Measurements from ENCODE around the gene CP. TPM values are rescaled to one million over a fixed set of nuclear protein-coding genes. Genes with fewer than 3 reads are reported as not detected.
A peak's percentile ranks its signal among the peaks of the same experiment; 100 is the strongest.

The CP gene
- total RNA-seq, 1 donor from 2014 or later: not detected

GRCh38 chr3:149188494-149188893 is 33.1 kb downstream of the CP start:
- no peak for TF ChIP-seq CTCF (IDR thresholded peaks at IDR 0.05; ENCODE audit: insufficient read depth, low read length, severe bottlenecking)
- FAIRE-seq: no peak
- no peak overlapping the region for H3K4me3 ChIP-seq (ENCODE audit: low read depth, low read length)

GRCh38 chr3:149186721-149187120 is 34.9 kb downstream of the CP start:
- H3K27me3 ChIP-seq (ENCODE audit: control insufficient read depth, insufficient read depth, low read length): no peaks in the 10 kb centered on the region
- H3K36me3 ChIP-seq (ENCODE audit: control insufficient read depth, insufficient read depth, low read length): no peaks in the 10 kb centered on the region
- no peak overlapping the region for H3K4me3 ChIP-seq (ENCODE audit: low read depth, low read length)
- no peak for TF ChIP-seq CTCF (IDR thresholded peaks at IDR 0.05; ENCODE audit: insufficient read depth, low read length, severe bottlenecking)
- no peak for FAIRE-seq
- no peak for DNase-seq (ENCODE audit: low read depth)

More at GRCh38 chr3:149188494-149188893, 33.1 kb downstream of the CP start:
- H3K27me3 ChIP-seq (ENCODE audit: control insufficient read depth, insufficient read depth, low read length): no peaks in the 10 kb centered on the region
- no peaks in the 10 kb centered on the region for H3K36me3 ChIP-seq (ENCODE audit: control insufficient read depth, insufficient read depth, low read length)
- DNase-seq (ENCODE audit: low read depth): no peak

- no peak for TF ChIP-seq CTCF (IDR thresholded peaks at IDR 0.05; ENCODE audit: insufficient read depth, low read length, severe bottlenecking)
- Histone ChIP-seq H3K36me3 (ENCODE audit: control insufficient read depth, insufficient read depth, low read length) (no peaks in the 10 kb centered on the region), H3K27me3 (ENCODE audit: control insufficient read depth, insufficient read depth, low read length) (no peaks in the 10 kb centered on the region), H3K4me3 (ENCODE audit: low read depth, low read length) (no peak overlapping the region)
- DNase-seq (ENCODE audit: low read depth) (no peak), FAIRE-seq (no peak)
These were observed 35.4 kb downstream of the CP start for GRCh38 chr3:149186219-149186618.

- no peak for DNase-seq (ENCODE audit: low read depth)
- Histone ChIP-seq H3K36me3 (ENCODE audit: control insufficient read depth, insufficient read depth, low read length) (no peaks in the 10 kb centered on the region), H3K27me3 (ENCODE audit: control insufficient read depth, insufficient read depth, low read length) (no peaks in the 10 kb centered on the region), H3K4me3 (ENCODE audit: low read depth, low read length) (no peak overlapping the region)
- no peak for TF ChIP-seq CTCF (IDR thresholded peaks at IDR 0.05; ENCODE audit: insufficient read depth, low read length, severe bottlenecking)
- FAIRE-seq: no peak
These were observed 40.4 kb downstream of the CP start for GRCh38 chr3:149181182-149181581.

- no peaks in the 10 kb centered on the region for H3K27me3 ChIP-seq (ENCODE audit: control insufficient read depth, insufficient read depth, low read length)
- peak; percentile 93 for FAIRE-seq
- peak; percentile 99 for DNase-seq (ENCODE audit: low read depth)
- TF ChIP-seq CTCF (IDR thresholded peaks at IDR 0.05; ENCODE audit: insufficient read depth, low read length, severe bottlenecking): no peak
- H3K36me3 ChIP-seq (ENCODE audit: control insufficient read depth, insufficient read depth, low read length): no peaks in the 10 kb centered on the region
- no peak overlapping the region for H3K4me3 ChIP-seq (ENCODE audit: low read depth, low read length)
These were observed 41.5 kb downstream of the CP start for GRCh38 chr3:149180057-149180573.

- FAIRE-seq: no peak
- Histone ChIP-seq H3K4me3 (ENCODE audit: low read depth, low read length) (no peak overlapping the region), H3K36me3 (ENCODE audit: control insufficient read depth, insufficient read depth, low read length) (no peaks in the 10 kb centered on the region), H3K27me3 (ENCODE audit: control insufficient read depth, insufficient read depth, low read length) (no peaks in the 10 kb centered on the region)
- DNase-seq (ENCODE audit: low read depth): peak; percentile 68
- TF ChIP-seq CTCF (IDR thresholded peaks at IDR 0.05; ENCODE audit: insufficient read depth, low read length, severe bottlenecking): no peak
These were observed 42.4 kb downstream of the CP start for GRCh38 chr3:149179220-149179619.

Data from bronchial epithelial cell (primary cell).